Measurements from ENCODE around the gene GPSM1. TPM values are rescaled to one million over a fixed set of nuclear protein-coding genes. Genes with fewer than 3 reads are reported as not detected.

The GPSM1 gene
- total RNA-seq, 1 experiment from 2014 or later = 26.4 TPM

DNA sequence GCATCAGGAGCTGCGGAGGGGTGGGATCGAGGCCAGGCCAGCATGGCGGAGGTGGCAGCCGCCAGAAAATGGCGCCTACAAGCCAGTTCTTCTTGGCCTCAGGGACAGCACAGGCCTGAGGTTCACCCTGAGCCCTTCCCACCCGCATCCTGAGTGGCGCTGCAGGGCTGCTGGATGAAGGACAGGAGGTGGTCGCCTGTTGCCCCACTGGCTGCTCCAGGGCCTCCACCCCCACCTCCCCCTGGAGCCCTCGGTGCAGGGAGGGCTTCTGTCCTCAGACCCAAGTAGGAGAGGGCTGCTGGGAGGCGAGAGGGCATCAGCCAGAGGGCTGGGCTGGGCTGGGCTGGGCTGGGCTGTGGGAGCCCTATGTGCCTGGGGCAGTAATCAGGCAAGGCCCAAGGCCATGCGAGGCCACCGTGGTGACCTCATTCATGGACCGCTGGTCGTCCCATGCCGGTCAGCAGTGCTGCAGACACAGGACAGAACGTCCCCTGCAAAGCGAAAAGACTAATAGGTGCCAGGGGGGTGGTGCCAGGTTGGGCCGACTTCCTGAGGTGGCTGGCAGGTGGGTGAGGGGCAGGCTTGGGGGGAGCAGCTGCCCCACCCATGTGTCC is 13.8 kb downstream of the GPSM1 start:
- TF ChIP-seq EZH2phosphoT487 (IDR thresholded peaks at IDR 0.05; ENCODE audit: borderline replicate concordance) (no peak), RAD21 (IDR thresholded peaks at IDR 0.05; ENCODE audit: low read depth) (no peak), SRF (IDR thresholded peaks at IDR 0.05; ENCODE audit: low read depth) (no peak), EZH2 (IDR thresholded peaks at IDR 0.05) (no peak), SP1 (IDR thresholded peaks at IDR 0.05; ENCODE audit: low read depth) (no peak), YY1 (IDR thresholded peaks at IDR 0.05; ENCODE audit: extremely low read depth, insufficient replicate concordance, low read depth, low read length) (no peak), CEBPB (IDR thresholded peaks at IDR 0.05; ENCODE audit: low read depth) (no peak), POLR2A (IDR thresholded peaks at IDR 0.05; ENCODE audit: borderline replicate concordance, extremely low read depth, insufficient read depth, insufficient read length) (no peak), ZNF274 (IDR thresholded peaks at IDR 0.05; ENCODE audit: low read depth, low read length) (no peak), SIN3A (IDR thresholded peaks at IDR 0.05; ENCODE audit: low read depth) (no peak), FOSL1 (IDR thresholded peaks at IDR 0.05; ENCODE audit: low read depth) (no peak)
- TF ChIP-seq, protein P1, sequence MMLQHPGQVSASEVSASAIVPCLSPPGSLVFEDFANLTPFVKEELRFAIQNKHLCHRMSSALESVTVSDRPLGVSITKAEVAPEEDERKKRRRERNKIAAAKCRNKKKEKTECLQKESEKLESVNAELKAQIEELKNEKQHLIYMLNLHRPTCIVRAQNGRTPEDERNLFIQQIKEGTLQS (IDR thresholded peaks at IDR 0.05) = no peak
- TF ChIP-seq, protein P2, sequence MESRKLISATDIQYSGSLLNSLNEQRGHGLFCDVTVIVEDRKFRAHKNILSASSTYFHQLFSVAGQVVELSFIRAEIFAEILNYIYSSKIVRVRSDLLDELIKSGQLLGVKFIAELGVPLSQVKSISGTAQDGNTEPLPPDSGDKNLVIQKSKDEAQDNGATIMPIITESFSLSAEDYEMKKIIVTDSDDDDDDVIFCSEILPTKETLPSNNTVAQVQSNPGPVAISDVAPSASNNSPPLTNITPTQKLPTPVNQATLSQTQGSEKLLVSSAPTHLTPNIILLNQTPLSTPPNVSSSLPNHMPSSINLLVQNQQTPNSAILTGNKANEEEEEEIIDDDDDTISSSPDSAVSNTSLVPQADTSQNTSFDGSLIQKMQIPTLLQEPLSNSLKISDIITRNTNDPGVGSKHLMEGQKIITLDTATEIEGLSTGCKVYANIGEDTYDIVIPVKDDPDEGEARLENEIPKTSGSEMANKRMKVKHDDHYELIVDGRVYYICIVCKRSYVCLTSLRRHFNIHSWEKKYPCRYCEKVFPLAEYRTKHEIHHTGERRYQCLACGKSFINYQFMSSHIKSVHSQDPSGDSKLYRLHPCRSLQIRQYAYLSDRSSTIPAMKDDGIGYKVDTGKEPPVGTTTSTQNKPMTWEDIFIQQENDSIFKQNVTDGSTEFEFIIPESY (IDR thresholded peaks at IDR 0.05; ENCODE audit: extremely low read depth, insufficient replicate concordance, low read length) = no peak
- TF ChIP-seq, protein P3, sequence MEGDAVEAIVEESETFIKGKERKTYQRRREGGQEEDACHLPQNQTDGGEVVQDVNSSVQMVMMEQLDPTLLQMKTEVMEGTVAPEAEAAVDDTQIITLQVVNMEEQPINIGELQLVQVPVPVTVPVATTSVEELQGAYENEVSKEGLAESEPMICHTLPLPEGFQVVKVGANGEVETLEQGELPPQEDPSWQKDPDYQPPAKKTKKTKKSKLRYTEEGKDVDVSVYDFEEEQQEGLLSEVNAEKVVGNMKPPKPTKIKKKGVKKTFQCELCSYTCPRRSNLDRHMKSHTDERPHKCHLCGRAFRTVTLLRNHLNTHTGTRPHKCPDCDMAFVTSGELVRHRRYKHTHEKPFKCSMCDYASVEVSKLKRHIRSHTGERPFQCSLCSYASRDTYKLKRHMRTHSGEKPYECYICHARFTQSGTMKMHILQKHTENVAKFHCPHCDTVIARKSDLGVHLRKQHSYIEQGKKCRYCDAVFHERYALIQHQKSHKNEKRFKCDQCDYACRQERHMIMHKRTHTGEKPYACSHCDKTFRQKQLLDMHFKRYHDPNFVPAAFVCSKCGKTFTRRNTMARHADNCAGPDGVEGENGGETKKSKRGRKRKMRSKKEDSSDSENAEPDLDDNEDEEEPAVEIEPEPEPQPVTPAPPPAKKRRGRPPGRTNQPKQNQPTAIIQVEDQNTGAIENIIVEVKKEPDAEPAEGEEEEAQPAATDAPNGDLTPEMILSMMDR (IDR thresholded peaks at IDR 0.05 in 2 of 3, conservative IDR thresholded peaks at IDR 0.05 in 1 of 3; ENCODE audit: borderline replicate concordance in 1 of 3, insufficient read depth in 1 of 3, low read depth in 2 of 3, low read length in 2 of 3) = no peak
- TF ChIP-seq, protein P4, sequence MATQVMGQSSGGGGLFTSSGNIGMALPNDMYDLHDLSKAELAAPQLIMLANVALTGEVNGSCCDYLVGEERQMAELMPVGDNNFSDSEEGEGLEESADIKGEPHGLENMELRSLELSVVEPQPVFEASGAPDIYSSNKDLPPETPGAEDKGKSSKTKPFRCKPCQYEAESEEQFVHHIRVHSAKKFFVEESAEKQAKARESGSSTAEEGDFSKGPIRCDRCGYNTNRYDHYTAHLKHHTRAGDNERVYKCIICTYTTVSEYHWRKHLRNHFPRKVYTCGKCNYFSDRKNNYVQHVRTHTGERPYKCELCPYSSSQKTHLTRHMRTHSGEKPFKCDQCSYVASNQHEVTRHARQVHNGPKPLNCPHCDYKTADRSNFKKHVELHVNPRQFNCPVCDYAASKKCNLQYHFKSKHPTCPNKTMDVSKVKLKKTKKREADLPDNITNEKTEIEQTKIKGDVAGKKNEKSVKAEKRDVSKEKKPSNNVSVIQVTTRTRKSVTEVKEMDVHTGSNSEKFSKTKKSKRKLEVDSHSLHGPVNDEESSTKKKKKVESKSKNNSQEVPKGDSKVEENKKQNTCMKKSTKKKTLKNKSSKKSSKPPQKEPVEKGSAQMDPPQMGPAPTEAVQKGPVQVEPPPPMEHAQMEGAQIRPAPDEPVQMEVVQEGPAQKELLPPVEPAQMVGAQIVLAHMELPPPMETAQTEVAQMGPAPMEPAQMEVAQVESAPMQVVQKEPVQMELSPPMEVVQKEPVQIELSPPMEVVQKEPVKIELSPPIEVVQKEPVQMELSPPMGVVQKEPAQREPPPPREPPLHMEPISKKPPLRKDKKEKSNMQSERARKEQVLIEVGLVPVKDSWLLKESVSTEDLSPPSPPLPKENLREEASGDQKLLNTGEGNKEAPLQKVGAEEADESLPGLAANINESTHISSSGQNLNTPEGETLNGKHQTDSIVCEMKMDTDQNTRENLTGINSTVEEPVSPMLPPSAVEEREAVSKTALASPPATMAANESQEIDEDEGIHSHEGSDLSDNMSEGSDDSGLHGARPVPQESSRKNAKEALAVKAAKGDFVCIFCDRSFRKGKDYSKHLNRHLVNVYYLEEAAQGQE (IDR thresholded peaks at IDR 0.05; ENCODE audit: low read depth) = no peak
- peaks cover 16 to 30% of the 10 kb centered on the region in 2 experiments; a peak in 3 of 4 replicates for H3K4me1 ChIP-seq (ENCODE audit: control insufficient read depth in 1 of 2, insufficient read depth in 2 of 2, low read length in 2 of 2)
- no peaks in the 10 kb centered on the region for H3K79me2 ChIP-seq (ENCODE audit: insufficient read depth, low read length)
- ChIA-PET RAD21 (ENCODE audit: low non-redundant PET in 1 of 2, low total read pairs in 2 of 2, uncharacterized antibody in 2 of 2, unreplicated experiment in 2 of 2) (no interaction called here), CTCF (interaction anchor here (1.2 kb wide), 1 partner anchor 22 kb away, joined by 3 read pairs; no protein-coding TSS in a partner anchor), POLR2A (no interaction called here)
- no peak overlapping the region for H3K27ac ChIP-seq (ENCODE audit: low read depth, low read length)
- H3K4me2 ChIP-seq (ENCODE audit: low read length) = no peak overlapping the region
- BruUV-seq (replicated peaks) = no TSS peak
- H3K36me3 ChIP-seq (ENCODE audit: control insufficient read depth in 1 of 2, insufficient read depth in 2 of 2, low read length in 2 of 2) = no peaks in the 10 kb centered on the region; a peak in 1 of 4 replicates
- no peak overlapping the region for H2AFZ ChIP-seq (ENCODE audit: low read depth, low read length, poor library complexity, severe bottlenecking)
- no peak overlapping the region for H3K4me3 ChIP-seq (replicated peaks in 1 of 2; ENCODE audit: low read depth in 1 of 2, low read length in 2 of 2)
- H3K27me3 ChIP-seq (ENCODE audit: insufficient read depth, low read length) = no peaks in the 10 kb centered on the region
- H3K9ac ChIP-seq (ENCODE audit: low read length) = no peak overlapping the region
- H4K20me1 ChIP-seq (ENCODE audit: insufficient read depth) = no peaks in the 10 kb centered on the region
- no peaks in the 10 kb centered on the region for H3K9me2 ChIP-seq (ENCODE audit: insufficient read depth)
- no peaks in the 10 kb centered on the region for H3K9me3 ChIP-seq (ENCODE audit: control insufficient read depth in 1 of 2, insufficient read depth in 1 of 2, low read depth in 1 of 2, low read length in 2 of 2)
- DNase-seq (ENCODE audit: low read depth, low spot score) (no peak), ATAC-seq (no peak)
- intact Hi-C loops (cut with micrococcal nuclease) = no loop called here

Measured in HCT116 (cell line).